ENCODE measurements around the gene ZNF586.
A peak's percentile ranks its signal among the peaks of the same experiment; 100 is the strongest.
"Not testable (repeated sequence)": the region's sequence is repeated elsewhere in the genome, so short reads cannot be mapped to it uniquely, and the experiment has no call there.

ZNF586 gene

GRCh38 chr19:57815247-57816075 lies 46.0 kb downstream of the ZNF586 start:
- in situ Hi-C loops (cut with MboI; ENCODE audit: low sequenced_read_pairs, unreplicated experiment): no loop called here
- DNase-seq (ENCODE audit: low spot score): no peak
- TF ChIP-seq CTCF (IDR thresholded peaks at IDR 0.05; ENCODE audit: borderline replicate concordance, control extremely low read depth, extremely low read depth, insufficient read depth, missing control alignments): no peak

GRCh38 chr19:57816652-57817051 lies 47.2 kb downstream of the ZNF586 start:
- in situ Hi-C loops (cut with MboI; ENCODE audit: low sequenced_read_pairs, unreplicated experiment): no loop called here

GRCh38 chr19:57817976-57818375 lies 48.5 kb downstream of the ZNF586 start:
- in situ Hi-C loops (cut with MboI; ENCODE audit: low sequenced_read_pairs, unreplicated experiment): no loop called here
- TF ChIP-seq CTCF (IDR thresholded peaks at IDR 0.05; ENCODE audit: borderline replicate concordance, control extremely low read depth, extremely low read depth, insufficient read depth, missing control alignments): no peak
- no peak for DNase-seq (ENCODE audit: low spot score)

More at GRCh38 chr19:57816652-57817051, 47.2 kb downstream of the ZNF586 start:
- DNase-seq (ENCODE audit: low spot score): no peak
- TF ChIP-seq CTCF (IDR thresholded peaks at IDR 0.05; ENCODE audit: borderline replicate concordance, control extremely low read depth, extremely low read depth, insufficient read depth, missing control alignments): no peak

- in situ Hi-C loops (cut with MboI; ENCODE audit: low sequenced_read_pairs, unreplicated experiment): no loop called here
- no peak for DNase-seq (ENCODE audit: low spot score)
- TF ChIP-seq CTCF (IDR thresholded peaks at IDR 0.05; ENCODE audit: borderline replicate concordance, control extremely low read depth, extremely low read depth, insufficient read depth, missing control alignments): no peak
Measured at GRCh38 chr19:57818378-57818777, 48.9 kb downstream of the ZNF586 start.

GRCh38 chr19:57819475-57820148 lies 50.1 kb downstream of the ZNF586 start:
- in situ Hi-C loops (cut with MboI; ENCODE audit: low sequenced_read_pairs, unreplicated experiment): no loop called here
- peak; percentile 11 for TF ChIP-seq CTCF (IDR thresholded peaks at IDR 0.05; ENCODE audit: borderline replicate concordance, control extremely low read depth, extremely low read depth, insufficient read depth, missing control alignments)
- peak; percentile 94 for DNase-seq (ENCODE audit: low spot score)

- no peak for TF ChIP-seq CTCF (IDR thresholded peaks at IDR 0.05; ENCODE audit: borderline replicate concordance, control extremely low read depth, extremely low read depth, insufficient read depth, missing control alignments)
- DNase-seq (ENCODE audit: low spot score): no peak
- in situ Hi-C loops (cut with MboI; ENCODE audit: low sequenced_read_pairs, unreplicated experiment): no loop called here
Measured at GRCh38 chr19:57820599-57820998, 51.1 kb downstream of the ZNF586 start.

- DNase-seq (ENCODE audit: low spot score); in situ Hi-C loops (cut with MboI; ENCODE audit: low sequenced_read_pairs, unreplicated experiment): not testable (repeated sequence)
Measured at GRCh38 chr19:57821095-57821494, 51.6 kb downstream of the ZNF586 start.

GRCh38 chr19:57821501-57821900 lies 52.0 kb downstream of the ZNF586 start:
- in situ Hi-C loops (cut with MboI; ENCODE audit: low sequenced_read_pairs, unreplicated experiment); DNase-seq (ENCODE audit: low spot score): not testable (repeated sequence)

GRCh38 chr19:57823155-57823554 lies 53.7 kb downstream of the ZNF586 start:
- in situ Hi-C loops (cut with MboI; ENCODE audit: low sequenced_read_pairs, unreplicated experiment); DNase-seq (ENCODE audit: low spot score): not testable (repeated sequence)

- in situ Hi-C loops (cut with MboI; ENCODE audit: low sequenced_read_pairs, unreplicated experiment); DNase-seq (ENCODE audit: low spot score): not testable (repeated sequence)
Measured at GRCh38 chr19:57823608-57824007, 54.1 kb downstream of the ZNF586 start.

All from GM13976 (cell line).